ENCODE measurements around the gene IL17RE. TPM values are rescaled to one million over a fixed set of nuclear protein-coding genes. Genes with fewer than 3 reads are reported as not detected.

Gene IL17RE
- total and polyA plus RNA-seq, 2 of the 13 experiments (the other 11 are each of a cell fraction or from before 2014, with no cell fraction given) = 14.5 to 24.1 TPM

GRCh38 chr3:9932843-9933560, 30.4 kb downstream of the IL17RE start (continued):
- no peak; the same call in 1 of the 2 replicates for TF ChIP-seq SP5 (CRISPR knock-in tag; IDR thresholded peaks at IDR 0.05; ENCODE audit: borderline replicate concordance, low read depth)
- TF ChIP-seq ZNF597 (CRISPR knock-in tag; IDR thresholded peaks at IDR 0.05) = no peak
- no peak for TF ChIP-seq ZFP36L2 (CRISPR knock-in tag; IDR thresholded peaks at IDR 0.05)
- 0 out of 2 replicates have a peak, but pooled peaks have one; percentile 18 for TF ChIP-seq ETV6 (CRISPR knock-in tag; conservative IDR thresholded peaks at IDR 0.05)
- no peak for TF ChIP-seq ZBTB21 (CRISPR knock-in tag; IDR thresholded peaks at IDR 0.05)
- no peak for TF ChIP-seq HOXA9 (CRISPR knock-in tag; IDR thresholded peaks at IDR 0.05; ENCODE audit: borderline replicate concordance)
- peak; percentile 82; the same call in 1 of the 2 replicates for TF ChIP-seq ZFAT (CRISPR knock-in tag; conservative IDR thresholded peaks at IDR 0.05)
- no peak for TF ChIP-seq ZNF124 (CRISPR knock-in tag; IDR thresholded peaks at IDR 0.05)
- TF ChIP-seq, protein P1, sequence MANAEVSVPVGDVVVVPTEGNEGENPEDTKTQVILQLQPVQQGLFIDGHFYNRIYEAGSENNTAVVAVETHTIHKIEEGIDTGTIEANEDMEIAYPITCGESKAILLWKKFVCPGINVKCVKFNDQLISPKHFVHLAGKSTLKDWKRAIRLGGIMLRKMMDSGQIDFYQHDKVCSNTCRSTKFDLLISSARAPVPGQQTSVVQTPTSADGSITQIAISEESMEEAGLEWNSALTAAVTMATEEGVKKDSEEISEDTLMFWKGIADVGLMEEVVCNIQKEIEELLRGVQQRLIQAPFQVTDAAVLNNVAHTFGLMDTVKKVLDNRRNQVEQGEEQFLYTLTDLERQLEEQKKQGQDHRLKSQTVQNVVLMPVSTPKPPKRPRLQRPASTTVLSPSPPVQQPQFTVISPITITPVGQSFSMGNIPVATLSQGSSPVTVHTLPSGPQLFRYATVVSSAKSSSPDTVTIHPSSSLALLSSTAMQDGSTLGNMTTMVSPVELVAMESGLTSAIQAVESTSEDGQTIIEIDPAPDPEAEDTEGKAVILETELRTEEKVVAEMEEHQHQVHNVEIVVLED (CRISPR knock-in tag; IDR thresholded peaks at IDR 0.05; ENCODE audit: borderline replicate concordance) = no peak; the same call in 1 of the 2 replicates
- no peak for TF ChIP-seq RBM22 (optimal IDR thresholded peaks at IDR 0.05; ENCODE audit: low read length)
- TF ChIP-seq ZNF660 (CRISPR knock-in tag; IDR thresholded peaks at IDR 0.05; ENCODE audit: borderline replicate concordance, low read depth) = no peak
- TF ChIP-seq, protein P2, sequence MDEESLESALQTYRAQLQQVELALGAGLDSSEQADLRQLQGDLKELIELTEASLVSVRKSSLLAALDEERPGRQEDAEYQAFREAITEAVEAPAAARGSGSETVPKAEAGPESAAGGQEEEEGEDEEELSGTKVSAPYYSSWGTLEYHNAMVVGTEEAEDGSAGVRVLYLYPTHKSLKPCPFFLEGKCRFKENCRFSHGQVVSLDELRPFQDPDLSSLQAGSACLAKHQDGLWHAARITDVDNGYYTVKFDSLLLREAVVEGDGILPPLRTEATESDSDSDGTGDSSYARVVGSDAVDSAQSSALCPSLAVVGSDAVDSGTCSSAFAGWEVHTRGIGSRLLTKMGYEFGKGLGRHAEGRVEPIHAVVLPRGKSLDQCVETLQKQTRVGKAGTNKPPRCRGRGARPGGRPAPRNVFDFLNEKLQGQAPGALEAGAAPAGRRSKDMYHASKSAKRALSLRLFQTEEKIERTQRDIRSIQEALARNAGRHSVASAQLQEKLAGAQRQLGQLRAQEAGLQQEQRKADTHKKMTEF (CRISPR knock-in tag; IDR thresholded peaks at IDR 0.05) = peak; percentile 77; the same call in 1 of the 2 replicates
- no peak for TF ChIP-seq BHLHE40 (IDR thresholded peaks at IDR 0.05; ENCODE audit: low read length)
- no peak for TF ChIP-seq ONECUT2 (CRISPR knock-in tag; IDR thresholded peaks at IDR 0.05)
- TF ChIP-seq ZNF431 (CRISPR knock-in tag; IDR thresholded peaks at IDR 0.05; ENCODE audit: borderline replicate concordance, low read depth) = no peak
- TF ChIP-seq, protein P3, sequence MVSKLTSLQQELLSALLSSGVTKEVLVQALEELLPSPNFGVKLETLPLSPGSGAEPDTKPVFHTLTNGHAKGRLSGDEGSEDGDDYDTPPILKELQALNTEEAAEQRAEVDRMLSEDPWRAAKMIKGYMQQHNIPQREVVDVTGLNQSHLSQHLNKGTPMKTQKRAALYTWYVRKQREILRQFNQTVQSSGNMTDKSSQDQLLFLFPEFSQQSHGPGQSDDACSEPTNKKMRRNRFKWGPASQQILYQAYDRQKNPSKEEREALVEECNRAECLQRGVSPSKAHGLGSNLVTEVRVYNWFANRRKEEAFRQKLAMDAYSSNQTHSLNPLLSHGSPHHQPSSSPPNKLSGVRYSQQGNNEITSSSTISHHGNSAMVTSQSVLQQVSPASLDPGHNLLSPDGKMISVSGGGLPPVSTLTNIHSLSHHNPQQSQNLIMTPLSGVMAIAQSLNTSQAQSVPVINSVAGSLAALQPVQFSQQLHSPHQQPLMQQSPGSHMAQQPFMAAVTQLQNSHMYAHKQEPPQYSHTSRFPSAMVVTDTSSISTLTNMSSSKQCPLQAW (CRISPR knock-in tag; IDR thresholded peaks at IDR 0.05) = peak; percentile 48
- TF ChIP-seq POLR2AphosphoS5 (IDR thresholded peaks at IDR 0.05; ENCODE audit: low read depth, low read length) = no peak
- TF ChIP-seq ZNF496 (CRISPR knock-in tag; IDR thresholded peaks at IDR 0.05; ENCODE audit: insufficient replicate concordance) = no peak
- TF ChIP-seq, protein P4, sequence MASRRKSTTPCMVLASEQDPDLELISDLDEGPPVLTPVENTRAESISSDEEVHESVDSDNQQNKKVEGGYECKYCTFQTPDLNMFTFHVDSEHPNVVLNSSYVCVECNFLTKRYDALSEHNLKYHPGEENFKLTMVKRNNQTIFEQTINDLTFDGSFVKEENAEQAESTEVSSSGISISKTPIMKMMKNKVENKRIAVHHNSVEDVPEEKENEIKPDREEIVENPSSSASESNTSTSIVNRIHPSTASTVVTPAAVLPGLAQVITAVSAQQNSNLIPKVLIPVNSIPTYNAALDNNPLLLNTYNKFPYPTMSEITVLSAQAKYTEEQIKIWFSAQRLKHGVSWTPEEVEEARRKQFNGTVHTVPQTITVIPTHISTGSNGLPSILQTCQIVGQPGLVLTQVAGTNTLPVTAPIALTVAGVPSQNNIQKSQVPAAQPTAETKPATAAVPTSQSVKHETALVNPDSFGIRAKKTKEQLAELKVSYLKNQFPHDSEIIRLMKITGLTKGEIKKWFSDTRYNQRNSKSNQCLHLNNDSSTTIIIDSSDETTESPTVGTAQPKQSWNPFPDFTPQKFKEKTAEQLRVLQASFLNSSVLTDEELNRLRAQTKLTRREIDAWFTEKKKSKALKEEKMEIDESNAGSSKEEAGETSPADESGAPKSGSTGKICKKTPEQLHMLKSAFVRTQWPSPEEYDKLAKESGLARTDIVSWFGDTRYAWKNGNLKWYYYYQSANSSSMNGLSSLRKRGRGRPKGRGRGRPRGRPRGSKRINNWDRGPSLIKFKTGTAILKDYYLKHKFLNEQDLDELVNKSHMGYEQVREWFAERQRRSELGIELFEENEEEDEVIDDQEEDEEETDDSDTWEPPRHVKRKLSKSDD (CRISPR knock-in tag; IDR thresholded peaks at IDR 0.05; ENCODE audit: low read depth) = no peak
- peak; percentile 74 for TF ChIP-seq KDM5B (CRISPR knock-in tag; IDR thresholded peaks at IDR 0.05; ENCODE audit: borderline replicate concordance)

Data from HepG2 (cell line).